Neural progenitor cell (in vitro differentiated cells): ENCODE data around the gene SKI. TPM values are rescaled to one million over a fixed set of nuclear protein-coding genes. Genes with fewer than 3 reads are reported as not detected.

Source experiments
- DNase-seq: peaks from one replicate; pipeline ENCODE4 v3.0.0-alpha.2; 2016; ENCODE audit warnings: low spot score
- H2AFZ ChIP-seq: fragments of 200-600 bp; sonication (generic); replicated peaks from 2 replicates; pipeline ENCODE4 v1.6.1; 2016; ENCODE audit warnings: antibody characterized with exemption
- H3F3A ChIP-seq: fragments of 200-600 bp; sonication (generic); 2 replicates; pipeline ENCODE4 v1.6.1; 2016; ENCODE audit warnings: antibody characterized with exemption, low read depth
- H3K27ac ChIP-seq: fragments of 200-600 bp; sonication (generic); 2 replicates; pipeline ENCODE4 v1.5.1; 2016; ENCODE audit warnings: mild to moderate bottlenecking
- H3K27me3 ChIP-seq: fragments of 200-600 bp; sonication (generic); 2 replicates; pipeline ENCODE4 v1.6.1; 2016; ENCODE audit warnings: mild to moderate bottlenecking, moderate library complexity
- H3K36me3 ChIP-seq: fragments of 200-600 bp; sonication (generic); 2 replicates; pipeline ENCODE4 v1.5.1; 2016
- H3K4me1 ChIP-seq: fragments of 200-600 bp; sonication (generic); 2 replicates; pipeline ENCODE4 v1.6.1; 2016; ENCODE audit warnings: mixed run types
- H3K4me2 ChIP-seq: fragments of 200-600 bp; sonication (generic); 2 replicates; pipeline ENCODE4 v1.6.1; 2016
- H3K4me3 ChIP-seq: fragments of 200-600 bp; sonication (generic); 2 replicates; pipeline ENCODE4 v1.5.1; 2016
- H3K79me2 ChIP-seq: fragments of 200-600 bp; sonication (generic); 2 replicates; pipeline ENCODE4 v1.6.1; 2016; ENCODE audit warnings: low read depth
- H3K9ac ChIP-seq: fragments of 200-600 bp; sonication (generic); 2 replicates; pipeline ENCODE4 v1.6.1; 2016
- H3K9me3 ChIP-seq: fragments of 200-600 bp; sonication (generic); 2 replicates; pipeline ENCODE4 v1.5.1; 2016; ENCODE audit warnings: low read depth
- H4K20me1 ChIP-seq: fragments of 200-600 bp; sonication (generic); 2 replicates; pipeline ENCODE4 v1.6.1; 2016; ENCODE audit warnings: low read depth
- H3K27ac Mint-ChIP-seq: 3 replicates; pipeline ENCODE4 v1.8.0; 2021; ENCODE audit warnings: mixed read lengths
- H3K27me3 Mint-ChIP-seq: 2 replicates; pipeline ENCODE4 v1.8.0; 2022; ENCODE audit warnings: low read depth, mild to moderate bottlenecking, inconsistent platforms, moderate library complexity, mixed read lengths; ENCODE audit not compliant: insufficient read depth
- H3K36me3 Mint-ChIP-seq: 3 replicates; pipeline ENCODE4 v1.8.0; 2021; ENCODE audit warnings: mixed read lengths
- H3K4me1 Mint-ChIP-seq: 3 replicates; pipeline ENCODE4 v1.8.0; 2021; ENCODE audit warnings: mixed read lengths
- H3K4me3 Mint-ChIP-seq: 3 replicates; pipeline ENCODE4 v1.8.0; 2021; ENCODE audit warnings: mild to moderate bottlenecking, moderate library complexity, mixed read lengths
- H3K9me3 Mint-ChIP-seq: 3 replicates; pipeline ENCODE4 v1.8.0; 2020; ENCODE audit warnings: mixed read lengths
- EZH2 ChIP-seq: fragments of 200-600 bp; sonication (generic); IDR thresholded peaks from 2 replicates; pipeline ENCODE4 v1.6.1; 2017; ENCODE audit warnings: antibody characterized with exemption, mild to moderate bottlenecking, moderate library complexity
- EZH2phosphoT487 ChIP-seq: fragments of 200-600 bp; sonication (generic); IDR thresholded peaks from 2 replicates; pipeline ENCODE4 v1.6.1; 2017; ENCODE audit warnings: antibody characterized with exemption
- total RNA-seq: library from RNA; depleted of rRNA; stranded (reverse); fragments of >200 nt; gene quantifications from 2 replicates; pipeline ENCODE4 v1.2.3, GENCODE V29; 2015; ENCODE audit warnings: low replicate concordance
- TF ChIP-seq, protein P1 (sequence below): fragments of 200-600 bp; sonication (generic); IDR thresholded peaks from 2 replicates; pipeline ENCODE4 v1.5.1; 2017; ENCODE audit warnings: antibody characterized with exemption, mild to moderate bottlenecking

SKI gene
- total RNA-seq, 1 donor from 2014 or later: 7.4 TPM

- H3K79me2 ChIP-seq: peaks cover 28% of the 10 kb centered on the region
- no peaks in the 10 kb centered on the region for H3K36me3 ChIP-seq
- peak within 1 kb of the TSS; percentile 92 for H2AFZ ChIP-seq
- H3F3A ChIP-seq: peaks cover 24% of the 10 kb centered on the region
- Mint-ChIP-seq H3K4me1 (peaks cover 21% of the 10 kb centered on the region), H3K9me3 (no peaks in the 10 kb centered on the region), H3K27me3 (peaks cover 3% of the 10 kb centered on the region), H3K36me3 (peaks cover 2% of the 10 kb centered on the region), H3K4me3 (peak within 1 kb of the TSS; percentile 88), H3K27ac (peak within 1 kb of the TSS; percentile 96)
- H3K27ac ChIP-seq: peak within 1 kb of the TSS; percentile 50
- no peaks in the 10 kb centered on the region for H3K27me3 ChIP-seq
- peaks cover 40% of the 10 kb centered on the region for H4K20me1 ChIP-seq
- H3K9ac ChIP-seq: peak within 1 kb of the TSS; percentile 43
- H3K4me1 ChIP-seq: peaks cover 22% of the 10 kb centered on the region
- no peaks in the 10 kb centered on the region for H3K9me3 ChIP-seq
- H3K4me2 ChIP-seq: peak within 1 kb of the TSS; percentile 99
- peak within 1 kb of the TSS; percentile 64 for H3K4me3 ChIP-seq
- DNase-seq: peak; percentile 88
- TF ChIP-seq, protein P1, sequence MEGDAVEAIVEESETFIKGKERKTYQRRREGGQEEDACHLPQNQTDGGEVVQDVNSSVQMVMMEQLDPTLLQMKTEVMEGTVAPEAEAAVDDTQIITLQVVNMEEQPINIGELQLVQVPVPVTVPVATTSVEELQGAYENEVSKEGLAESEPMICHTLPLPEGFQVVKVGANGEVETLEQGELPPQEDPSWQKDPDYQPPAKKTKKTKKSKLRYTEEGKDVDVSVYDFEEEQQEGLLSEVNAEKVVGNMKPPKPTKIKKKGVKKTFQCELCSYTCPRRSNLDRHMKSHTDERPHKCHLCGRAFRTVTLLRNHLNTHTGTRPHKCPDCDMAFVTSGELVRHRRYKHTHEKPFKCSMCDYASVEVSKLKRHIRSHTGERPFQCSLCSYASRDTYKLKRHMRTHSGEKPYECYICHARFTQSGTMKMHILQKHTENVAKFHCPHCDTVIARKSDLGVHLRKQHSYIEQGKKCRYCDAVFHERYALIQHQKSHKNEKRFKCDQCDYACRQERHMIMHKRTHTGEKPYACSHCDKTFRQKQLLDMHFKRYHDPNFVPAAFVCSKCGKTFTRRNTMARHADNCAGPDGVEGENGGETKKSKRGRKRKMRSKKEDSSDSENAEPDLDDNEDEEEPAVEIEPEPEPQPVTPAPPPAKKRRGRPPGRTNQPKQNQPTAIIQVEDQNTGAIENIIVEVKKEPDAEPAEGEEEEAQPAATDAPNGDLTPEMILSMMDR: no peak
- TF ChIP-seq EZH2phosphoT487: no peak
- TF ChIP-seq EZH2: no peak
Observed at GRCh38 chr1:2194319-2194897, 33.7 kb upstream of the SKI start, which contains the start of gene FAAP20. Gene FAAP20 (minus strand): TSS chr1:2194772. CDS start chr1:2194749, 23 bp downstream.

DNA sequence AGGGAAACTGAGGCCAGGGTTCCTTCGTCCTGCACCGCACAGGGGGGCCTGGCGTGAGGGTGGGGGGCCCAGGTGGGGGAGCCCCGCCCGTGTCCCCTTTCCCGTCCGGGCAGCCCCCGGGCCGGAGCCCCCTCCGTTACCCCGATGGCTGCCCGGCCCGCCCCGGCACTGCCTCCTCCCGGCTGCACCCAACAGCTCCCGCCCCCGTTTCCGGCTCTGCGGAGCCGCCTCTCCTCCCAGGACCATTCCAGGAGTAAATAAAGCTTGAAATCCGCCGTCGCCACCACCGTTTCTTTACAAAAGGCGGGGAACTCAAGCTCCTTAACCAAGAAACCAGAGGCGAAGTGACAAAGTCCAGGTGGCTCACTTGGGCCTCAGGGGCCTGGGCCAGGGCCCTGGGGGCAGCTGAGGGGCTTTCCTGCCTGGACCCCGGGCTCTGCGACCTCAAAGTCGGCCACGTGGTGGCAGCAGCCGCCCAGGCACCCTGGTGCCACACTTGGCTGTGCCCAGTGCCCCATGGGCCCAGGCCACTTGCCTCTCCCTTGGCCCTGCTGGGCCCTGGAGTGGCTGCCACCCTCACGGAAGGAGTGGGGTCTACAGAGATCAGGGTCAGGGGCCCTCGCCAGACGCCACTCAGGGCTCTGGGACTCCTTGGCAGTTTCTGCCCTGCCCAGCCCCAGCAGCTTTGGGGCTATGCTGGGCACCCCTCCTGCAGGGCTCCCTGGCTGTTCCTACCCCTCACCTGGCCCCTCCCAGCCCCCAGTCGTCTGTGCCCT lies 33.0 kb upstream of the SKI start:
- peak overlapping the region; percentile 88 for H3K4me3 Mint-ChIP-seq
- peak; percentile 94 for DNase-seq
- H3K36me3 Mint-ChIP-seq: peaks cover 2% of the 10 kb centered on the region
- TF ChIP-seq, protein P1: peak; percentile 84
- no peak for TF ChIP-seq EZH2phosphoT487
- Histone ChIP-seq H3K4me3 (peak overlapping the region; percentile 64), H3K9ac (no peak overlapping the region), H3F3A (peaks cover 18% of the 10 kb centered on the region), H3K4me2 (peak overlapping the region; percentile 99), H3K27ac (peak overlapping the region; percentile 50), H4K20me1 (peaks cover 35% of the 10 kb centered on the region), H3K9me3 (no peaks in the 10 kb centered on the region), H2AFZ (peak overlapping the region; percentile 92), H3K4me1 (peaks cover 18% of the 10 kb centered on the region), H3K36me3 (no peaks in the 10 kb centered on the region), H3K79me2 (peaks cover 31% of the 10 kb centered on the region), H3K27me3 (no peaks in the 10 kb centered on the region)
- peaks cover 5% of the 10 kb centered on the region for H3K27me3 Mint-ChIP-seq
- peak overlapping the region; percentile 96 for H3K27ac Mint-ChIP-seq
- no peaks in the 10 kb centered on the region for H3K9me3 Mint-ChIP-seq
- H3K4me1 Mint-ChIP-seq: peaks cover 27% of the 10 kb centered on the region

- no peak overlapping the region for H3K9ac ChIP-seq
- TF ChIP-seq EZH2phosphoT487: no peak
- TF ChIP-seq, protein P1: no peak
- TF ChIP-seq EZH2: no peak
- Mint-ChIP-seq H3K36me3 (peaks cover 2% of the 10 kb centered on the region), H3K9me3 (no peaks in the 10 kb centered on the region), H3K4me1 (peaks cover 24% of the 10 kb centered on the region), H3K27ac (no peak overlapping the region), H3K27me3 (peaks cover 5% of the 10 kb centered on the region), H3K4me3 (no peak overlapping the region)
- peaks cover 13% of the 10 kb centered on the region for H3F3A ChIP-seq
- H3K4me2 ChIP-seq: no peak overlapping the region
- H3K9me3 ChIP-seq: no peaks in the 10 kb centered on the region
- no peaks in the 10 kb centered on the region for H3K36me3 ChIP-seq
- H3K4me3 ChIP-seq: no peak overlapping the region
- peaks cover 13% of the 10 kb centered on the region for H3K4me1 ChIP-seq
- H3K27me3 ChIP-seq: no peaks in the 10 kb centered on the region
- H2AFZ ChIP-seq: no peak overlapping the region
- peaks cover 28% of the 10 kb centered on the region for H4K20me1 ChIP-seq
- H3K79me2 ChIP-seq: peaks cover 35% of the 10 kb centered on the region
- DNase-seq: no peak
- H3K27ac ChIP-seq: no peak overlapping the region
Observed at GRCh38 chr1:2195785-2196184, 32.3 kb upstream of the SKI start.
